ENCODE results near the gene SLAMF9. TPM values are rescaled to one million over a fixed set of nuclear protein-coding genes. Genes with fewer than 3 reads are reported as not detected.

Gene SLAMF9
- total RNA-seq, 1 experiment from 2014 or later = 8.7 TPM

GRCh38 chr1:159955456-159955855 lies 1.4 kb upstream of the SLAMF9 start:
- peaks cover 27% of the 10 kb centered on the region for H3K4me1 ChIP-seq (ENCODE audit: insufficient read depth, low read length)
- no peak overlapping the region for H2AFZ ChIP-seq (ENCODE audit: low read length)
- no peak overlapping the region for H3K9ac ChIP-seq (ENCODE audit: low read length)
- BruUV-seq (replicated peaks) = no TSS peak
- H3K4me3 ChIP-seq (ENCODE audit: low read length) = no peak overlapping the region
- no peaks in the 10 kb centered on the region for H3K27me3 ChIP-seq (ENCODE audit: low read length)
- CTCF ChIA-PET = no interaction called here
- no peaks in the 10 kb centered on the region for H3K9me2 ChIP-seq (replicated peaks; ENCODE audit: low read length)
- H3K27ac ChIP-seq (ENCODE audit: low read length) = no peak overlapping the region
- TF ChIP-seq, protein P1, sequence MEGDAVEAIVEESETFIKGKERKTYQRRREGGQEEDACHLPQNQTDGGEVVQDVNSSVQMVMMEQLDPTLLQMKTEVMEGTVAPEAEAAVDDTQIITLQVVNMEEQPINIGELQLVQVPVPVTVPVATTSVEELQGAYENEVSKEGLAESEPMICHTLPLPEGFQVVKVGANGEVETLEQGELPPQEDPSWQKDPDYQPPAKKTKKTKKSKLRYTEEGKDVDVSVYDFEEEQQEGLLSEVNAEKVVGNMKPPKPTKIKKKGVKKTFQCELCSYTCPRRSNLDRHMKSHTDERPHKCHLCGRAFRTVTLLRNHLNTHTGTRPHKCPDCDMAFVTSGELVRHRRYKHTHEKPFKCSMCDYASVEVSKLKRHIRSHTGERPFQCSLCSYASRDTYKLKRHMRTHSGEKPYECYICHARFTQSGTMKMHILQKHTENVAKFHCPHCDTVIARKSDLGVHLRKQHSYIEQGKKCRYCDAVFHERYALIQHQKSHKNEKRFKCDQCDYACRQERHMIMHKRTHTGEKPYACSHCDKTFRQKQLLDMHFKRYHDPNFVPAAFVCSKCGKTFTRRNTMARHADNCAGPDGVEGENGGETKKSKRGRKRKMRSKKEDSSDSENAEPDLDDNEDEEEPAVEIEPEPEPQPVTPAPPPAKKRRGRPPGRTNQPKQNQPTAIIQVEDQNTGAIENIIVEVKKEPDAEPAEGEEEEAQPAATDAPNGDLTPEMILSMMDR (conservative IDR thresholded peaks at IDR 0.05; ENCODE audit: low read depth, low read length) = no peak
- TF ChIP-seq EZH2 (IDR thresholded peaks at IDR 0.05; ENCODE audit: low read length, unreplicated experiment) (no peak), EZH2phosphoT487 (IDR thresholded peaks at IDR 0.05; ENCODE audit: borderline replicate concordance, low read length) (no peak)
- H4K20me1 ChIP-seq (ENCODE audit: low read length) = no peaks in the 10 kb centered on the region
- intact Hi-C loops (cut with micrococcal nuclease) = no loop called here
- H3K36me3 ChIP-seq (ENCODE audit: low read depth, low read length) = no peaks in the 10 kb centered on the region
- no peaks in the 10 kb centered on the region for H3F3A ChIP-seq (ENCODE audit: low read length, unreplicated experiment)
- DNase-seq = no peak
- ATAC-seq = no peak
- POLR2A ChIA-PET (ENCODE audit: unreplicated experiment) = interaction anchor here (0.6 kb wide), 1 partner anchor 41 kb away, joined by 3 read pairs; no protein-coding TSS in a partner anchor
- no peaks in the 10 kb centered on the region for H3K9me3 ChIP-seq (ENCODE audit: low read length)
- H3K79me2 ChIP-seq (ENCODE audit: low read length) = no peaks in the 10 kb centered on the region
- H3K4me2 ChIP-seq (ENCODE audit: low read length) = no peak overlapping the region

DNA sequence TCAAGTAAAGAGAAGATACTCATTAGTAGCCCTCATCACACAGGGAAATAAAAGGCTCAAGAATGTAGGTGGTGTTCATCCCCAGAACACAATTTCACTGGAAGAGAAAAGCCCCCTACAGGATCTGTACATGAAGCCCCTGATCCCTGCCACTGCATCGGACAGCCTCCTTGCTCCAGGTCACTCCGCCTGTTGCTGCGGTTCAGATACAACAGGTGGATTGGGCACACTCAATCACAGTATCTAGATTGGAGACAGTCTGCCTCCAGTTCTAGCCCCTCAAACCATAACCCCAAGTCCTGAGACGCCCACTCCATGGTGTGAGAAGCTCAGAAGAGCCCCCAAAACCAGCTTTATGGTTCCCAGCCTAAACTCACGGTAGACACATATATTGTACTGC lies 1.1 kb downstream of the SLAMF9 start:
- no peaks in the 10 kb centered on the region for H3K27me3 ChIP-seq (ENCODE audit: low read length)
- H3K9ac ChIP-seq (ENCODE audit: low read length) = no peak overlapping the region
- ChIA-PET POLR2A (ENCODE audit: unreplicated experiment) (interaction anchor here (0.6 kb wide), 1 partner anchor 51 kb away, joined by 4 read pairs; no protein-coding TSS in a partner anchor), CTCF (interaction anchor here (1.6 kb wide), 1 partner anchor 54 kb away, joined by 7 read pairs; no protein-coding TSS in a partner anchor)
- H3K4me3 ChIP-seq (ENCODE audit: low read length) = no peak overlapping the region
- no peaks in the 10 kb centered on the region for H3K36me3 ChIP-seq (ENCODE audit: low read depth, low read length)
- H4K20me1 ChIP-seq (ENCODE audit: low read length) = no peaks in the 10 kb centered on the region
- H3K4me1 ChIP-seq (ENCODE audit: insufficient read depth, low read length) = peaks cover 29% of the 10 kb centered on the region
- H3K4me2 ChIP-seq (ENCODE audit: low read length) = no peak overlapping the region
- no peaks in the 10 kb centered on the region for H3F3A ChIP-seq (ENCODE audit: low read length, unreplicated experiment)
- BruUV-seq (replicated peaks) = no TSS peak
- no peak for TF ChIP-seq EZH2phosphoT487 (IDR thresholded peaks at IDR 0.05; ENCODE audit: borderline replicate concordance, low read length)
- TF ChIP-seq, protein P1 (conservative IDR thresholded peaks at IDR 0.05; ENCODE audit: low read depth, low read length) = no peak
- no peak for TF ChIP-seq EZH2 (IDR thresholded peaks at IDR 0.05; ENCODE audit: low read length, unreplicated experiment)
- H3K9me2 ChIP-seq (replicated peaks; ENCODE audit: low read length) = no peaks in the 10 kb centered on the region
- H3K27ac ChIP-seq (ENCODE audit: low read length) = no peak overlapping the region
- no peak overlapping the region for H2AFZ ChIP-seq (ENCODE audit: low read length)
- no peaks in the 10 kb centered on the region for H3K79me2 ChIP-seq (ENCODE audit: low read length)
- ATAC-seq = no peak
- intact Hi-C loops (cut with micrococcal nuclease) = no loop called here
- no peaks in the 10 kb centered on the region for H3K9me3 ChIP-seq (ENCODE audit: low read length)
- DNase-seq = no peak

GRCh38 chr1:159951551-159951950 lies 2.5 kb downstream of the SLAMF9 start:
- no peaks in the 10 kb centered on the region for H3K79me2 ChIP-seq (ENCODE audit: low read length)
- H3K9me3 ChIP-seq (ENCODE audit: low read length) = no peaks in the 10 kb centered on the region
- H2AFZ ChIP-seq (ENCODE audit: low read length) = no peak overlapping the region
- ATAC-seq (no peak), DNase-seq (no peak)
- BruUV-seq (replicated peaks) = no TSS peak
- no peaks in the 10 kb centered on the region for H4K20me1 ChIP-seq (ENCODE audit: low read length)
- CTCF ChIA-PET = no interaction called here
- POLR2A ChIA-PET (ENCODE audit: unreplicated experiment) = no interaction called here
- H3F3A ChIP-seq (ENCODE audit: low read length, unreplicated experiment) = no peaks in the 10 kb centered on the region
- H3K4me1 ChIP-seq (ENCODE audit: insufficient read depth, low read length) = peaks cover 33% of the 10 kb centered on the region
- H3K36me3 ChIP-seq (ENCODE audit: low read depth, low read length) = no peaks in the 10 kb centered on the region
- no peaks in the 10 kb centered on the region for H3K27me3 ChIP-seq (ENCODE audit: low read length)
- H3K9ac ChIP-seq (ENCODE audit: low read length) = no peak overlapping the region
- H3K4me2 ChIP-seq (ENCODE audit: low read length) = no peak overlapping the region
- H3K9me2 ChIP-seq (replicated peaks; ENCODE audit: low read length) = no peaks in the 10 kb centered on the region
- intact Hi-C loops (cut with micrococcal nuclease) = no loop called here
- H3K4me3 ChIP-seq (ENCODE audit: low read length) = no peak overlapping the region
- no peak overlapping the region for H3K27ac ChIP-seq (ENCODE audit: low read length)
- TF ChIP-seq, protein P1 (conservative IDR thresholded peaks at IDR 0.05; ENCODE audit: low read depth, low read length) = no peak
- TF ChIP-seq EZH2phosphoT487 (IDR thresholded peaks at IDR 0.05; ENCODE audit: borderline replicate concordance, low read length) (no peak), EZH2 (IDR thresholded peaks at IDR 0.05; ENCODE audit: low read length, unreplicated experiment) (no peak)
